ENCODE data around the gene ADM.

ADM gene

GRCh38 chr11:10329935-10330334 lies 25.1 kb downstream of the ADM start:
- DNase-seq, result no peak

GRCh38 chr11:10331548-10332289 lies 26.8 kb downstream of the ADM start:
- no peak for DNase-seq

GRCh38 chr11:10333490-10333889 lies 28.6 kb downstream of the ADM start:
- DNase-seq, result no peak

GRCh38 chr11:10338287-10338686 lies 33.4 kb downstream of the ADM start:
- DNase-seq, result no peak

- DNase-seq, result no peak
Measured at GRCh38 chr11:10348650-10349280, 43.9 kb downstream of the ADM start.

GRCh38 chr11:10349281-10349665 lies 44.4 kb downstream of the ADM start:
- DNase-seq, result no peak

- no peak for DNase-seq
Measured at GRCh38 chr11:10349806-10350205, 44.9 kb downstream of the ADM start.

- DNase-seq, result no peak
Measured at GRCh38 chr11:10350334-10350733, 45.5 kb downstream of the ADM start.

GRCh38 chr11:10351435-10351764 lies 46.5 kb downstream of the ADM start:
- no peak for DNase-seq

- DNase-seq, result no peak
Measured at GRCh38 chr11:10351765-10352641, 47.1 kb downstream of the ADM start.

- no peak for DNase-seq
Measured at GRCh38 chr11:10352921-10353550, 48.2 kb downstream of the ADM start.

- no peak for DNase-seq
Measured at GRCh38 chr11:10354389-10354788, 49.5 kb downstream of the ADM start.

GRCh38 chr11:10355257-10355661 lies 50.4 kb downstream of the ADM start:
- DNase-seq, result no peak

GRCh38 chr11:10356161-10356560 lies 51.3 kb downstream of the ADM start:
- no peak for DNase-seq

Measured in RPMI8226 (cell line).